Common myeloid progenitor, CD34-positive (primary cell): ENCODE results near the gene GALE.
A peak's percentile ranks its signal among the peaks of the same experiment; 100 is the strongest.
"Not testable (repeated sequence)": the region's sequence is repeated elsewhere in the genome, so short reads cannot be mapped to it uniquely, and the experiment has no call there.

ENCODE experiments used
- CTCF ChIA-PET: fragments of 350-600 bp; sonication (Branson Sonifier 250); formaldehyde crosslinking; loops from one replicate; lab custom pipeline; 2021; ENCODE audit warnings: antibody characterized with exemption; lab: Charles Lee
- POLR2A ChIA-PET: fragments of 350-600 bp; sonication (Branson Sonifier 250); formaldehyde crosslinking; loops from one replicate; lab custom pipeline; 2021; ENCODE audit warnings: antibody characterized with exemption; lab: Charles Lee
- DNase-seq, 3 donors: peaks; one replicate each; pipeline versions ENCODE4 v3.0.0 to v3.0.0-alpha.2; 2013
- H3K27ac ChIP-seq, 2 experiments: 1 replicate in 1 of 2; 2 replicates in 1 of 2; pipeline ENCODE4 v1.7.0; 2013; ENCODE audit warnings: inconsistent platforms in 2 of 2, low read length in 2 of 2, mild to moderate bottlenecking in 2 of 2, low read depth in 1 of 2, moderate library complexity in 1 of 2; ENCODE audit not compliant: severe bottlenecking in 2 of 2, insufficient read depth in 1 of 2, poor library complexity in 1 of 2
- H3K27me3 ChIP-seq, 5 experiments: replicated peaks in 2 of 5; 1 replicate in 3 of 5; 2 replicates in 2 of 5; pipeline versions ENCODE4 v1.6.1 to v1.7.0; 2013; ENCODE audit warnings: low read length in 4 of 5, mild to moderate bottlenecking in 2 of 5, moderate library complexity in 2 of 5, inconsistent platforms in 1 of 5; ENCODE audit not compliant: insufficient read depth in 5 of 5, control insufficient read depth in 4 of 5
- H3K36me3 ChIP-seq, 4 experiments: 1 replicate in 2 of 4; 2 replicates in 2 of 4; pipeline versions ENCODE4 v1.6.1 to v1.7.0; 2013; ENCODE audit warnings: low read length in 3 of 4, control low read depth in 1 of 4, mild to moderate bottlenecking in 1 of 4; ENCODE audit not compliant: control insufficient read depth in 4 of 4, insufficient read depth in 4 of 4
- H3K4me1 ChIP-seq, 4 experiments: 1 replicate in 3 of 4; 2 replicates in 1 of 4; pipeline versions ENCODE4 v1.6.1 to v1.7.1; 2013; ENCODE audit warnings: low read length in 3 of 4, mild to moderate bottlenecking in 3 of 4, control low read depth in 1 of 4, inconsistent platforms in 1 of 4, moderate library complexity in 1 of 4; ENCODE audit not compliant: control insufficient read depth in 4 of 4, insufficient read depth in 4 of 4; ENCODE audit errors: control extremely low read depth in 1 of 4
- H3K4me3 ChIP-seq, 7 experiments: 1 replicate in 4 of 7; 2 replicates in 3 of 7; pipeline versions ENCODE4 v1.5.1 to v1.7.0; 2013; ENCODE audit warnings: mild to moderate bottlenecking in 7 of 7, low read length in 6 of 7, moderate library complexity in 6 of 7, inconsistent platforms in 2 of 7, low read depth in 2 of 7, control low read depth in 1 of 7; ENCODE audit not compliant: insufficient read depth in 4 of 7, control insufficient read depth in 1 of 7; ENCODE audit errors: extremely low read depth in 1 of 7
- H3K9me3 ChIP-seq, 5 experiments: 1 replicate in 4 of 5; 2 replicates in 1 of 5; pipeline versions ENCODE4 v1.6.1 to v1.7.1; 2013; ENCODE audit warnings: low read length in 4 of 5, mild to moderate bottlenecking in 2 of 5, inconsistent platforms in 1 of 5, low read depth in 1 of 5, moderate library complexity in 1 of 5; ENCODE audit not compliant: control insufficient read depth in 4 of 5, insufficient read depth in 2 of 5; ENCODE audit errors: control extremely low read depth in 1 of 5
- WGBS: methylation state at CpG from one replicate; pipeline ENCODE4 v1.1.5; 2013; ENCODE audit not compliant: insufficient coverage; 5-methylcytosine and 5-hydroxymethylcytosine counted together

GALE gene

DNA sequence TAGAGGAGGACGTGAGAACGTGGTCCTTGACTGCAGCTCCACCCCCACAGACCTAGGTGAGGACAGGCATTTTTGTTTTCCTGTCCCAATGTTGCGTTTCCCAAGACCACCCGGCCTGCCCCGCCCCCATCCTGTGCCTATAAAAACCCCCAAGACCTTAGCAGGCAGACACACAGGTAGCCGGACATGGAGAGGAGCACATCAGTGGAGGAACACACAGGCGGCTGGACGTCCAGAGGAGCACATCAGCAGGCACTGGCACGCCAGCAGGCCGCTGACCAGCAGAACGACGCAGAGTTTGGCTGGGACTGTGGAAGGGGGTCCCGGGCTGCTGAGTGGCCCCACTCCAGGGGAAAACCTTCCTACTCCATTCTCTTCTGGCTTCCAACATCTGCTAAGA lies 37.4 kb upstream of the GALE start:
- Histone ChIP-seq H3K4me3 (peak overlapping the region in 5 of 7 experiments; percentile 31 to 71 (median 48)), H3K27me3 (no peaks in the 10 kb centered on the region), H3K4me1 (peaks cover 0 to 12% (median 7%) of the 10 kb centered on the region in 4 experiments), H3K36me3 (no peaks in the 10 kb centered on the region), H3K9me3 (peaks cover 0 to 3% (median 0%) of the 10 kb centered on the region in 5 experiments), H3K27ac (peak overlapping the region in 1 of 2 experiments; percentile 26)
- DNase-seq, result peak in 1 of 3 donors; percentile 4
- ChIA-PET CTCF (interaction anchor here (0.8 to 1.3 kb wide), 4 partner anchors 13 to 394 kb away, joined by 3 to 6 read pairs (median 4); partner anchors contain the start of gene HMGCL), POLR2A (interaction anchor here (2.0 kb wide), 1 partner anchor 13 kb away, joined by 11 read pairs; the partner anchor contains the start of gene HMGCL)
- 58% methylated on average over 10 of the region's 13 CpGs for WGBS

DNA sequence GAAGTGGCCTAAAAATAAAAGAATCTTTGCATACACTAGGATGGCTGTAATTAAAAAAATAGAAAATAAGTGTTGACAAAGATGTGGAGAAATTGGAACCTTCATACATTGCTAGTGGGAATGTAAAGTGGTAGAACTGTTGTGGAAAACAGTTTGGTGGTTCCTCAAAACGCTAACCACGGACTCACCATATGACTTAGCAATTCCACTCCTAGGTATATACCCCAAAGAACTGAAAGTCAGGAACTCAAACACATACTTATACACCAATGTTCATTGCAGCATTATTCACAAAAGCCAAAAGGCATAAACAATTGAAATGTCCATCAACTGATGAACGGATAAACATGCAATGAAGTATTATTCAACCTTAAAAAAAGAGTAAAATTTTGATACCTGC lies 35.5 kb upstream of the GALE start:
- H3K27ac ChIP-seq, result no peak overlapping the region
- peak in 2 of 3 donors; percentile 60 to 68 for DNase-seq

DNA sequence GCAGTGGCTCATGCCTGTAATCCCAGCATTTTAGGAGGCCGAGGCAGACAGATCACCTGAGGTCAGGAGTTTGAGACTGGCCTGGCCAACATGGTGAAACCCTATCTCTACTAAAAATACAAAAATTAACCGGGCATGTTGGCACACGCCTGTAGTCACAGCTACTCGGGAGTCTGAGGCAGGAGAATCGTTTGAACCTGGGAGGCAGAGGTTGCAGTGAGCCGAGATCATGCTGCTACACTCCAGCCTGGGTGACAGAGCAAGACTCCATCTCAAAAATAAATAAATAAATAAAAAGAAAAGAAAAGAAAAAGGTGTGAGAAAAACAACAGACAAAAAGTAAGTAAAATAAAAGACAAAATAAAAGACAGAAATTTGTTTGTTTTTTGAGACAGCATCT lies 33.6 kb upstream of the GALE start:
- DNase-seq, H3K9me3 ChIP-seq, POLR2A ChIA-PET, H3K4me3 ChIP-seq, H3K27me3 ChIP-seq, H3K27ac ChIP-seq, H3K36me3 ChIP-seq: not testable (repeated sequence)
- peaks cover 0 to 12% (median 7%) of the 10 kb centered on the region in 4 experiments for H3K4me1 ChIP-seq
- CTCF ChIA-PET, result interaction anchor here (0.6 kb wide), 1 partner anchor 9 kb away, joined by 3 read pairs; no protein-coding TSS in a partner anchor
- WGBS, result 90% methylated on average over 2 of the region's 6 CpGs

More for the DNA sequence above, 35.5 kb upstream of the GALE start:
- no peaks in the 10 kb centered on the region for H3K27me3 ChIP-seq
- no CpG with 5 or more reads among the region's 3 CpGs for WGBS
- CTCF ChIA-PET, result no interaction called here
- no peak overlapping the region for H3K4me3 ChIP-seq
- peaks cover 0 to 3% (median 0%) of the 10 kb centered on the region in 5 experiments for H3K9me3 ChIP-seq
- no peaks in the 10 kb centered on the region for H3K36me3 ChIP-seq
- POLR2A ChIA-PET, result no interaction called here
- peaks cover 0 to 12% (median 7%) of the 10 kb centered on the region in 4 experiments for H3K4me1 ChIP-seq

DNA sequence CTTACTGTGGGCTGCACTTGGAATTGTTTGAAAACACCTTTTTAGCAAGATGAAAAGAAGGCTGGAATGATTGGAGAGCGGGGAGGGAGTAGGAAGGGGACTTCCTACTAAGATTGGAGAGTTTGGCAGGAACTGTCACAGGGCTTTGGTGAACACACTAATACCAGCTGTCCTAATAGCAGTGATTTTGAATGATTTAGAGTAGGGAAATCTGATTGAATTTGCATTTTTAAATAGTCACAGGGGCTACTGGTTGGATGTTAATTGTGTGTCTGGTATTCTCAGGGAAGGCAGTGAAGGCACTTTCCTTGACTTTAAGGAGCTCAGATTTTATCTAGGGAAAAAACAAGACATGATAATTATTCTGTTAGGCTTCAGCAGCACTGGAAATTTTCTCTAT lies 27.2 kb upstream of the GALE start:
- POLR2A ChIA-PET, result no interaction called here
- no peak overlapping the region for H3K4me3 ChIP-seq
- no peaks in the 10 kb centered on the region for H3K36me3 ChIP-seq
- no peaks in the 10 kb centered on the region for H3K9me3 ChIP-seq
- H3K27me3 ChIP-seq, result no peaks in the 10 kb centered on the region
- CTCF ChIA-PET, result interaction anchor here (9.4 kb wide), 1 partner anchor 17 kb away, joined by 87 read pairs; no protein-coding TSS in a partner anchor
- peaks cover 4 to 18% (median 15%) of the 10 kb centered on the region in 4 experiments for H3K4me1 ChIP-seq
- no peak for DNase-seq
- WGBS, result no CpG with 5 or more reads among the region's 1 CpG
- no peak overlapping the region for H3K27ac ChIP-seq

DNA sequence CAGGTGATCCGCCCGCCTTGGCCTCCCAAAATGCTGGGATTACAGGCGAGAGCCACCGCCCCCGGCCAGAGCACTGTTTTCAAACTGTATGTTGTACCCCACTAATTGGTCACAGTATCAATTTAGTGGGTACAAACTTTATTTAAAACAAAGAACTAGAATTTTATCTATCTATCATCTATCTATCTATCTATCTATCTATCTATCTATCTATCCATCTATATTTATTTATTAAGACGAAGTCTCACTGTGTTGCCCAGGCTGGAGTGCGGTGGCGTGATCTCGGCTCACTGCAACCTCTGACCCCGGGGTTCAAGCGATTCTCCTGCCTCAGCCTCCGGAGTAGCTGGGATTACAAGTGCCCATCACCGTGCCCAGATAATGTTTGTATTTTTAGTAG lies 26.0 kb upstream of the GALE start:
- H3K9me3 ChIP-seq, DNase-seq, H3K27me3 ChIP-seq, H3K36me3 ChIP-seq, H3K27ac ChIP-seq, POLR2A ChIA-PET, H3K4me3 ChIP-seq: not testable (repeated sequence)
- CTCF ChIA-PET, result interaction anchor here (0.9 to 9.4 kb wide), 2 partner anchors 16 to 90 kb away, joined by 3 to 87 read pairs; no protein-coding TSS in a partner anchor
- peaks cover 4 to 18% (median 15%) of the 10 kb centered on the region in 4 experiments for H3K4me1 ChIP-seq
- WGBS, result 100% methylated on average over 7 of the region's 13 CpGs

DNA sequence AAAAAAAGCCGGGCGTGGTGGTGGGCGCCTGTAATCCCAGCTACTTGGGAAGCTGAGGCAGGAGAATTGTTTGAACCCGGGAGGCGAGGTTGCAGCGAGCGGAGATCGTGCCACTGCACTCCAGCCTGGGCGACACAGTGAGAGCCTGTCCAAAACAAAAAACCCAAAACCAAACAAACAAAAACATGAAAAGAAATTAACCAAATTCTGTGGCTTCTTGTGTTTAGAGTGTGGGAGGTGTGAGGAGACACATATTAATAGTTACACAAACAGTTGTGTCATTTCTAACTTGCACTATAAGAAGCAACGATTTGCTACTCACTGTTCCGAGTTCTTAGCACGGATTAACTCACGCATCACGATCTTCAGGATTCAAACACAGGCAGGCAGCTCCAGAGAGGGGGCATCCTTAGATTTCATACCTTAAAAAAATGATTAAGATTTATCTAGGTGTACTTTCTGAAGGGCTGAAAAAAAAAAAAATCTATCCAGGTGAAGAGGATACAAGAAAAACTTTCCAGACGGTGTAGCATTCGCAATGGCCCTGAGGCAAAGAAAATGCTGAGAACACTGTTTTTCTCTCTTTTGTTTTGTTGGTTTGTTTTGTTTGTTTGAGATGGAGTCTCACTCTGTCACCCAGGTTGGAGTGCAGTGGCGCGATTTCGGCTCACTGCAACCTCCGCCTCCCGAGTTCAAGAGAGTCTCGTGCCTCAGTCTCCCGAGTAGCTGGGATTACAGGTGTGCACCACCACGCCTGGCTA lies 25.4 kb upstream of the GALE start:
- peaks cover 4 to 18% (median 15%) of the 10 kb centered on the region in 4 experiments for H3K4me1 ChIP-seq
- peak in 2 of 3 donors; percentile 12 to 37 for DNase-seq
- peak overlapping the region in 6 of 7 experiments; percentile 23 to 99 (median 90) for H3K4me3 ChIP-seq
- POLR2A ChIA-PET, result interaction anchor here (0.6 to 2.2 kb wide), 4 partner anchors 9 to 81 kb away, joined by 3 to 11 read pairs (median 4); no protein-coding TSS in a partner anchor
- 100% methylated on average over 8 of the region's 24 CpGs for WGBS
- no peaks in the 10 kb centered on the region for H3K27me3 ChIP-seq
- no peaks in the 10 kb centered on the region for H3K9me3 ChIP-seq
- CTCF ChIA-PET, result interaction anchor here (0.9 to 9.4 kb wide), 6 partner anchors 12 to 91 kb away, joined by 3 to 87 read pairs (median 6); partner anchors contain the start of gene LYPLA2
- peak overlapping the region in 1 of 2 experiments; percentile 97 for H3K27ac ChIP-seq
- no peaks in the 10 kb centered on the region for H3K36me3 ChIP-seq
